HG03108 (cell line): ENCODE measurements around the gene CCDC200.
"Not testable (repeated sequence)": the region's sequence is repeated elsewhere in the genome, so short reads cannot be mapped to it uniquely, and the experiment has no call there.

Experiments used
- ATAC-seq: cut with Tn5 transposase; IDR thresholded peaks from one replicate; pipeline ENCODE4 v1.9.1; 2021; ENCODE audit warnings: moderate library complexity; ENCODE audit not compliant: unreplicated experiment

CCDC200 gene

DNA sequence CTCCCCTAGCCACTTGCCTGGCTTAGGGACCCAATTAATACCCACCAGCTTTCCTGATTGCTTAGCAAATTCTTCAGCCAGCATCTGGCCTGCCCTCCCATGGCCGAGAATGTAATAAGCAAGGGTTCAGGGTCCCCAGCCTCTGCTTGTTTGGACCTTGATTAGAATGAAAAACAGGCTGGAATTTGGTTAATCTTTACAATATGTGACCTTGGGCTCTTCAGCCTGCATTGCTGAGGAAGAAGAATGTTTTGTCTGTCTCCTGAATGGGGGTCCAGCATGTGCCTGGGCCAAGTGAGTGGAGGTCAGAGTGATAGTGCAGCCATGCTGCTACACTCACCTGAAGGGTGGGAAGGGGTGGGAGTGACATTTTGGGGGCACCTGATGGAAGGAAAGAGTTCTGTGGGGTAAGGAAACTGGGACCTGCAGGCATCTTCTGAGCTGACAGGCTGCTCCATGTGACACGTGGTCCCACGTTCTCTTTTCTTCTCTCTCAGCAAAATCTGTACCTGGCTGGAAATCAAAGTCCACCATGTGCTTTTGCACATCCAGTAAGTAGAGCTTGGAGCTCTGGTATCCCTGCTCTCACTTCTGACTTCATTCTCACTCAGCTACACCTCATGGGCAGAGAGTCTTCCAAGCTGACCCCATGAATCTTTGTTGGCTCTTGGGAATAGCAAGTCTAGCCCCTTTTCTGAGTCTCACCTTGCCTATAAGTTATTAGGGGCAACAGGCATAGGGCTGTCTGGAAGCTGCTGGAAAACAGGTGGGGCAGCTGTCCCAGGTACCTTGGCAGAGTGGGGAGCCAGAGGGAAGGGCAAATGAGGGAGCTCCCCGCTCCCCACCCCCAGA, 11.4 kb downstream of the CCDC200 start:
- no peak for ATAC-seq

DNA sequence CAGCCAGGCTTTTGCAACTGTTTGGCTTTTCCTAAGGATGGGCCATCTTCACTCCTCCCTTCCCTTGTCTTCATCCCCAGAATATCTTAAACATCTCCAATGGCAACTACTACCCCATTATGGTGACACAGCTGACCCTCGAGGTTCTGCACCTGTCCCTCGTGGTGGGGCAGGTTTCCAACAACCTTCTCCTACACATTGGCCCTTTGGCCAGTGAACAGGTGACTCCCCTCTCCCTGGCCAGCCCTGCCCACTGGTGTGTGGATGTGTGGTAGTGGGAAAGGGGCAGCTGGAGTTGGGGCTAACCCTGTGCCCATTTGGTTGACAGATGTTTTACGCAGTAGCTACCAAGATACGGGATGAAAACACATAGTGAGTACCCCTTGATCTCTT, 12.1 kb downstream of the CCDC200 start:
- no peak for ATAC-seq

DNA sequence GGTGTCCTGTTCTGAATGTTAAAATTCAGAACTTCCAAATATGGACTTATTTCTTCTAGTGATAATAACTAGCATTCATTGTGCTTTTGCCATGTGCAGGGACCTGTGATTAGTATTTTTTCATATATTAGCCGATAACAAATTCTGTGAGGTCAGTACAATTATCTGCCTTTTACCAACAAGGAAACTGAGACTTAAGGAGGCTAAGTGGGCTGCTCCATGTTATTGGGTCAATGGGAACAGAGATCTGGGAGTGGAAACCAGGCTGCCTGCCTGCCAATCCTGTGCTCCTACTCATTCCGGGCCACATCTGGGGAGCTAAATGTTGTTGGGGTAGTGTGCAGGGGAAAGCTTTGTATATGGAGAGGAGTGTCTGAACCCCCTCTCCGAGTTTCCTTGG, 13.1 kb downstream of the CCDC200 start:
- no peak for ATAC-seq

DNA sequence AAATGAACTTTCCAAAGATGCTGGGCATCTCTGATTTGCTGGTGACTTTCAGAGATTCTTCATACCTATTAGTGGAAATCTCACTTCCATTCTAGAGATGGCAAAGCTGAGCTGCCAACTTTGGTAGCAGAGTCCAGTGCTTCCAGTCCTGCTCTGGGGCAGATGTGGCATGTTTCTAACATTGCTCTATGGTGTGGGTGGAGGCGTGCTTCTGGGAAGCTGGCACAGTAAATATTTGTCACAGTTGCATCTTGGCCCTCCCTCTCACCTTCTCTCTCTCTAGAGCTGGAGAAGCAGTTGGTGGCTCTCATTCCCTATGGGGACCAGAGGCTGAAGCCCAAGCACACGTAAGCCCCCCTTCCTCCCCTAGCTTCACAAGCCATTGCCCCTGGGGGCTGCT, 14.9 kb downstream of the CCDC200 start:
- ATAC-seq, result no peak

DNA sequence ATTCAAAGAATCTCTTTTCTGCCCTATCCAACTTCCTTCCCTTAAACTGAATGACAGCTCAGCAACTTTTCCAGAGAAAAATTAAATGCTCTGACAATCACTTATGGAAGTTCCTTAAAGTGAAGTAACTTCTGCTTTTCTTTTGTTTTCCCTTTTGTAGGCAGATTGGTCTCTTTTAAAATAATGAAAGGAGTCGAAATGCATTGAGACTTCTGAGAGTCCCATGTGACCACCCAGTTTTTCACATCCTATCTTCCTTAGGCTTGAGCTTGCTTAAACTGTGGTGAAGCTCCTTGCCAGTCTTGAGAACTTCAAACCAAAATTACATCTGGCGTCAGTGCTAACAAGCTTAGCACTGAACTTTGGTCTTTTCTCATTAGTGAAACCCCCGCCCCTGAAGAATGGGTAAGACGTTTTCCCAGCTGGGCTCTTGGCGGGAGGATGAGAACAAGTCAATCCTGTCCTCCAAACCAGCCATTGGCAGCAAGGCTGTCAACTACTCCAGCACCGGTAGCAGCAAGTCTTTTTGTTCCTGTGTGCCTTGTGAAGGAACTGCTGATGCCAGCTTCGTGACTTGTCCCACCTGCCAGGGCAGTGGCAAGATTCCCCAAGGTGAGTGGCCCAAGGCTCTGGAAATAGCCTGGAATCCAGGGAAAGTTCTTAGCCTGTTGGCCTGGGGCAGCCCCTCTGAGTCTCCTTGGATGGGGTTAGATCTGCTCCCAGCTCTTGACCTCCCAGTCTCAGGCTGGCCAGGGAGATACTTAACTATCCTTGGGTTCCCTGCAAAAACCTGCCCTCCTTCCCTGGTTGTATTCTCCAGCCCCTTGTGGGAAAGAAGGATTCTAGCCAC, 15.6 kb downstream of the CCDC200 start:
- ATAC-seq, result no peak

DNA sequence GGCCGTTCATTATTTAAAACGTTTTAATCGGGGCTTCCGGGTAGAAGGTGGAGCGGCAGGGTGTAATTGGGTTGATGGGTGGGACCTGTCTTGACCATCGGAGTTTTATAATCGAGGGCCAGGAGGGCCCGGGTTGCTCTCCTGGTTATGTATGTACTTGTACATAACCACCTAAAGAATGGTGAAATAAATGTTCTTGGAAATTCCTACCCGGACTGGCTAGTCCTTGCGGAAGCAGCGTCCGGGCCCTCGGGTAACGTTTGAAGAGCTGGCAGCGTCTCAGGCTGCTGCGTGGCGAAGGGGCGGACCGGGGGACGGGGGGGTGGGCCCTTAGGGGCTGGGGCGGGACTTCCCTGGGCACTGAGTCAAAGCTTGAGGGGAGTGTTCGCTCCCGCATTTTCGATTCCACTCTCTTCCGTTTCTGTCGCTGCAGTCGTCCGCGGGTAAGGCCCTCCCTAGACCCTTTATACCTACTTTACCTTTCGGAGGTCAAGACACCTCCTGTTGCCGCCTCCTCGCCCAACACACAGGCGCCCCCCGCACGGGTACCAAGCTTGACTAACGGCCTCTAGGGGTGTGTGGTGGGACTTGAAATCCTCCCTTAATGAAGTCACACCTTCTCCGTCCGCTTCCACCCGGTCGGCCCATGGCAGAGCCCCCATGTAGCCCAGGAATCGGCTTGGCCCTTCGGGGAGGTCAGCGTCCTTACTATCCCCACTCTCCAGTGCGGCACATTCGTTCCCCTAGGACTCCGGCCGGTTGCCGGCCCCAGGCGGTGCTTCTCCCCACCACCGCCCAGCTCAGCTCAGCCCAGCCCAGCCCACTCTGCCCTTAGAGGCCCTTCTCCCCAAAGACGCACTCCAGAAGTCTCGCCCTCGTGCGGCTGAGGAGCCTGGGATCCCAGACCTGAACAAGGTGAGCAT, 16.7 kb downstream of the CCDC200 start, which contains the start of gene TMEM106A:
TSS of gene TMEM106A (plus strand) at position 396 of the 923 bp plus-strand sequence. CDS start 1,167 bp downstream, outside the sequence.
- peak; percentile 58 for ATAC-seq

DNA sequence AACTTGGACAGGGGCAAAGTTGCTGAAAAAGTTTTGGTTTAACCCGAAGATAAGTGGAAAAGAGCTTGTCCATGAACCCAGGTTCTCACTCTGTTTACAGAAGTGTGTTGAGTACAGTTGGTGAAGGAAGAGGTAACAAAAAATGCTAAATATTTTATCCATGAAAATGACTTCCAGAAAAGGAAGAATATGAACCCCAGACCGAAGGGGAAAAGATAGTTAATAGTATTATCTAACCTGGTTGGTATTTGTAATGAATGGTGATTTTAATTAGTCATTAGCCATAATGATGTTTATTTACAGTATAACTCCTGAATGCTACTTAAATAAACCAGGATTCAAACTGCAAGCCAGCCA, 17.3 kb downstream of the CCDC200 start:
- no peak for ATAC-seq

DNA sequence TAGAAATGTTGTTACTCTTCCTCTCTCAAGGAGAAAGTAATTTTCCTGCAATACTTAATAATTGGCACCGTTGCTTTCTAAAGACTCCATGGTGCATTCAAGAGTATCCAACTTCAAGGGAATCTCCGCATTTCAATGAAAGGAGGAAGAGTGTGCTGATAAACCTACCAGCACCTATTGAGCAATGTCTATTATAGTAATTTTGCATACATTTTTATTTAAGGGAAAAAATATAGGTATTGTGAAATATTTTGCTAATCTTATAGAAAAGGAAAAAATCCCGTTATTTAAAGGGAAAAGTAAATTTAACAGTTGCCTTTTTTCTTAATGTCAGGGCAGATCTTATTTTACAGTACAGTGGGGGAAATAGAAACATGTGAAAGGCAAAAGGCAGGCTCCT, 17.8 kb downstream of the CCDC200 start:
- no peak for ATAC-seq

DNA sequence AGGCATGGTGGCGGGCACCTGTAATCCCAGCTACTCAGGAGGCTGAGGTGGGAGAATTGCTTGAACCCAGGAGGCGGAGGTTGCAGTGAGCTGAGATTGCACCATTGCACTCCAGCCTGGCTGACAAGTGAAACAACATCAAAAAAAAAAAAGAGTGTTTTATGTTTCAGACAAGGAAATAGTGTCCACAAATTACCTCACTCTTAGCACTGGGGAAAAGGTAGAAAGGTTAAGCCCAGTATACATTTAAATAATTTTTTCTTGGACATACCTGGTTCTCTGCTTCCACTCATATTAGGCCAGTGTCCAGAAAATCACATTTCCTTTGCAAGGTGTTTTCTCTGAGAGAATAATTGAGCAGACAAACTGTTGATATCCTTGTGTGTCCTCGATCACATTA, 25.4 kb downstream of the CCDC200 start:
- ATAC-seq, result not testable (repeated sequence)

DNA sequence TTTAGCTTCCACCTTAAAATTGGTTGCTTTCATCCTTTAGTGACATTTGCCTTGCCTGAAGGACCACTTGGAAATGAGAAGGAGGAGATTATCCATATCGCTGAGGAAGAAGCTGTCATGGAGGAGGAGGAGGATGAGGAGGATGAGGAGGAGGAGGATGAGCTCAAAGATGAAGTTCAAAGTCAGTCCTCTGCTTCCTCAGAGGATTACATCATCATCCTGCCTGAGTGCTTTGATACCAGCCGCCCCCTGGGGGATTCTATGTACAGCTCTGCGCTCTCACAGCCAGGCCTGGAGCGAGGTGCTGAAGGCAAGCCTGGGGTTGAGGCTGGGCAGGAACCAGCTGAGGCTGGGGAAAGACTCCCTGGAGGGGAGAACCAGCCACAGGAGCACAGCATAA, 28.3 kb downstream of the CCDC200 start:
- ATAC-seq, result no peak

DNA sequence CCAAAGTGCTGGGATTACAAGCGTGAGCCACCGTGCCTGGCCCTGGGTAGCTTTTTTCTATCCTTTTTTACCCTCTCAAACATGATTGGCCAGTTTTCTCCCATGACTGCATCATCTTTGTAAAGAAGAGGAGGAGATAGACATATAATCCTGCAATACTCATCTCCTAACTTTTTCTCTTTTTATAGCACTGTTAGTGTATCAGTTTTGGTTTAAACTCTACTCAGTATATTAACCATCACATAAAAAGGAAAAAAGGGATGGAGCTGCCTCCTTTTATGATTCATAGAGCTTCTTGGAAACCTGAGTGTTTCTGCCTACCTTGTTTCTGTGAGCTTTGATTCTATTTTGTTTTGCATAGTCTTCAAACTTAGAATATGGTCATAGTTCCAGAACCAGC, 28.8 kb downstream of the CCDC200 start:
- ATAC-seq, result no peak

DNA sequence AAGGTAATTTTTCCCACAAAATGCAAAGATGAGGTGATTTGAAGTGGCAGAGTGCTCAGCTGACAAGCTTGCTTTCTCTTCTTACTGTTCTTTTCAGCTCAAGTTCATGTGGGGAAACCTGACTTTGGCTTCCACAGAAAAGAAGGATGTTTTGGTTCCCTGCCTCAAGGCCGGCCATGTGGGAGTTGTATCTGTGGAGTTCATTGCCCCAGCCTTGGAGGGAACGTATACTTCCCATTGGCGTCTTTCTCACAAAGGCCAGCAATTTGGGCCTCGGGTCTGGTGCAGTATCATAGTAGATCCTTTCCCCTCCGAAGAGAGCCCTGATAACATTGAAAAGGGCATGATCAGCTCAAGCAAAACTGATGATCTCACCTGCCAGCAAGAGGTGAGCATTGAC, 35.2 kb downstream of the CCDC200 start:
- no peak for ATAC-seq

DNA sequence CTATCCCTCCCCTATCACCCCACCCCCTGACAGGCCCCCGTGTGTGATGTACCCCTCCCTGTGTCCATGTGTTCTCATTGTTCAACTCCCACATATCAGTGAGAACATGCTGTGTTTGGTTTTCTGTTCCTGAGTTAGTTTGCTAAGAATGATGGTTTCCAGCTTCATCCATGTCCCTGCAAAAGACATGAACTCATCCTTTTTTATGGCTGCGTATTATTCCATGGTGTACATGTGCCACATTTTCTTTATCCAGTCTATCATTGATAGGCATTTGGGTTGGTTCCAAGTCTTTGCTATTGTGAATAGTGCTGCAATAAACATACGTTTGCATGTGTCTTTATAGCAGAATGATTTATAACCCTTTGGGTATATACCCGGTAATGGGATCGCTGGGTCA, 41.8 kb downstream of the CCDC200 start:
- not testable (repeated sequence) for ATAC-seq

DNA sequence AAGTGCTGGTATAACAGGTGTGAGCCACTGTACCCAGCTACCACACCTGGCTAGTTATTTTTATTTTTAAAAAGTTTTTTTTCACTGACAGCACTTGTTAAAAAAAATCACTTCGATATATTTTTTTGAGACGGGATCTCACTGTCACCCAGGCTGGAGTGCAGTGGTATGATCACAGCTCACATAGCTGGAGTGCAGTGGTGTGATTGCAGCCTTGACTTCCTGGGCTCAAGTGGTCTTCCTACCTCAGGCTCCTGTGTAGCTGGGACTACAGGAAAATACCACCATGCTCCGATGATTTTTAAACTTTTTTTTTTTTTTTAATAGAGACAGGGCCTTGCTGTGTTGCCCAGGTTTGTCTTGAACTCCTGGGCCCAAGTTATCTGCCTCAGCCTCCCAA, 44.5 kb downstream of the CCDC200 start:
- no peak for ATAC-seq

DNA sequence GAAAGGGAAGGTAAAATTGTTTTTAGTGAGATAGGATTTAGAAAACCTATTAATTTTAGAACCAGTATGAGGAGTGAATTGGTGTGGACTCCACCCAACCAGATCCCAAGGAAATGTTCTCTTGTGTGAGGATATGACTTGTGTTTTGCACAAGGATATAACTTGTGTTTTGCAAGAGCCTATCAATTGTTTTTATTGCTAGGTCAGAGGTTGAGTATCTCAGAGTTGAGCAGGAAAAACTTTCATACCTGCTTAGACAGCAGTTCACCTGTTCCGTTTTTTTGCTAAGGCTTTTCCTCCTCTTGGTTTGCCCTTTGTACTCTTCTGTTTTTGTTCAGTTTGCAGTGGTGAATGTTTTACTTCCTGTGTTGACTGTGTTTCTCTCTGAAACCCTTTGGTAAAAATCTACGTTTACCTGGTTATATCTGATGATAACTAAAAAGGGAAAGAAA, 52.3 kb downstream of the CCDC200 start:
- no peak for ATAC-seq

DNA sequence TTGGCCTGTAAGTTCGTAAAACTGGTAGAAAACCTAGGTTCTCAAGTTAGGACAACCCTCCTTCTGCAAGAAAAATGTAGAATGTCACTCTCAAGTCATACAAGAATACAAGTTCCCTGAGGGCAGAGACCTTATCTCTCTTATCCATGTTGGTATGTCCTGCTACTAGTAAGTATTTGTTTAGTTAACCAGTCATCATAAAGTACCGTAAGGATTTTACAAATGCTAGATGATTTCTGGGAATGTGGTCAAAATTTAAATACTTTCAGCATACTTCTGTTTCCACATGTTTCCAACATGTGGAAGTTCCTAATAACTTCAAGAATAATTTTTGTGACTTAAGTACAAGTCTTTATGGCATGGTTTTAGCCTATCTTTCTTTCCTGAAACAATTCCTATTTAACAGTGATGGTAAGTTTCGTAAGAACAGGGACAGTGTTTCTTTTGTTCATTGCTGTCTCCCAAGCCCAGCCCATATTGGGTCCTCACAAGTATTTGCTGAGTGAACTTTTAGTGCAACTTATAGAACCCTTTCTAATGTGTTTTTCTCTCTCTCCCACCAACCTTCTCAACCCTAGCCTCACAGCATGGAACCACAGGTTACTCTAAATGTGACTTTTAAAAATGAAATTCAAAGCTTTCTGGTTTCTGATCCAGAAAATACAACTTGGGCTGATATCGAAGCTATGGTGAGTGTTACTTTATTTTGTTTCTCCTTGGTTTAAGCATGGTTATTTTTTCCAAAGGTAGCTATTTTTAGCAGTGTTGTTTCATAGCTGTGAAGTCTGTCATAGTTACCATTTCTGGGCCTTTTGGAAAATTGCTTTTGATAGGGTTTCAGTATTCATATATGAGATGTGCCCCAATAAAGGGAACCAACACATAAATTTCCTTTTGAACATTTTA, 53.0 kb downstream of the CCDC200 start:
- no peak for ATAC-seq

DNA sequence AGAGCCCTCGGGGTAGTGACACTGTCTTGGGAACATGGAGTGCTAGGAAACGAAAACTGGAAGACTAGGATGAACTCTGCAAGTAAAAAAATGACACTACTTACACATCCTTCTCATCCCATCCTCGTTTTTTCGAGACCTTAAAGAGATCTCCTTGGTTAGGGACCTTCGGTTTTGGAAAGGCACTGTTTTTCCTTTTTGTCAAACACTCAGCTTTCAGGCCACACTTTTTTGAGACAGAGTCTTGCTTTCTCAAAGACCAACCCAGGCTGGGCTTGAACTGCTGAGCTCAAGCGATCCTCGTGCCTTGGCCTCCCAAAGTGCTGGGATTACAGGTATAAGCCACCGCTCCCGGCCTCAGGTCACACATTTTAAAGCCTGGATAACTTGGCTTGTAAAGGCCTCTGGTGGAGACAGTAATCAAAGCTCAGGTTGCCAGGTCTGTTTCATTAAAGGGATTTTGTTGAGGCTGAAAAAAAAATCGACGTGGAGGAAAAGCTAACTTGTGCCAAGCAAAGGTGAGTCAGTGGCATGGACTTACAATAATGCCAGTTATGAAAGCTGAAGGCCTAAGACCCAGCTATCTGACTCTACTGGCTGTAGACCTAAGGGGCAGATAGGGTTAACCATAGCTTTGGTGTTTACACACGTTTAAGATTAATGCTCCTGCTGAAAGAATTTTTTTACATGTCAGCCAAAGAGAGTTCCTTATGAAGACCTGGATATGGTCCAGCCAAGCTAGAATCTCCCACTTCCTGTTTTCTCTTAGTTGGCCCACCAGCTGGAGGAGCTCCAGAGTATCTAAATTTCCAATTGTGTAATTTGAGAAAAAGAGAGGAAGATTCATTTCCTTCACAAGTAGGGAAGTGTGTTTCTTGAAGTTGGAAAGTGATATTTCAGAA, 56.6 kb downstream of the CCDC200 start:
- no peak for ATAC-seq
